GM23338 (cell line): ENCODE measurements around the gene NRDE2. TPM values are rescaled to one million over a fixed set of nuclear protein-coding genes. Genes with fewer than 3 reads are reported as not detected.

ENCODE experiments used
- ATAC-seq: fragments of 200-7000 bp; cut with Tn5 transposase; 3 replicates; pipeline ENCODE4 v1.9.1; 2020
- DNase-seq: peaks from one replicate; pipeline ENCODE4 v3.0.0-alpha.2; 2015; ENCODE audit warnings: low spot score
- H2AFZ ChIP-seq: fragments of 200-600 bp; sonication (generic); 2 replicates; pipeline ENCODE4 v1.8.0; 2016; ENCODE audit warnings: antibody characterized with exemption, mild to moderate bottlenecking, moderate library complexity
- H3F3A ChIP-seq: fragments of 200-600 bp; sonication (generic); replicated peaks from 2 replicates; pipeline ENCODE4 v1.8.0; 2017; ENCODE audit warnings: antibody characterized with exemption, mixed run types, low read depth
- H3K27ac ChIP-seq: fragments of 200-600 bp; sonication (generic); 2 replicates; pipeline ENCODE4 v1.6.1; 2016; ENCODE audit warnings: low read depth
- H3K27me3 ChIP-seq: fragments of 200-600 bp; sonication (generic); 2 replicates; pipeline ENCODE4 v1.8.0; 2016; ENCODE audit warnings: mild to moderate bottlenecking, mixed run types, moderate library complexity; ENCODE audit not compliant: insufficient read depth
- H3K36me3 ChIP-seq: fragments of 200-600 bp; sonication (generic); 2 replicates; pipeline ENCODE4 v1.8.0; 2016; ENCODE audit warnings: mild to moderate bottlenecking; ENCODE audit not compliant: insufficient read depth
- H3K4me1 ChIP-seq: fragments of 200-600 bp; sonication (generic); 2 replicates; pipeline ENCODE4 v1.8.0; 2016; ENCODE audit warnings: mild to moderate bottlenecking, moderate library complexity; ENCODE audit not compliant: insufficient read depth
- H3K4me2 ChIP-seq: fragments of 200-600 bp; sonication (generic); 2 replicates; pipeline ENCODE4 v1.7.1; 2017; ENCODE audit warnings: mixed run types
- H3K4me3 ChIP-seq: fragments of 200-600 bp; sonication (generic); 2 replicates; pipeline ENCODE4 v1.6.1; 2016; ENCODE audit warnings: mixed run types
- H3K79me2 ChIP-seq: fragments of 200-600 bp; sonication (generic); replicated peaks from 2 replicates; pipeline ENCODE4 v1.8.0; 2017; ENCODE audit warnings: mild to moderate bottlenecking; ENCODE audit not compliant: insufficient read depth
- H3K9me2 ChIP-seq: fragments of 200-600 bp; sonication (generic); 2 replicates; pipeline ENCODE4 v1.8.0; 2017; ENCODE audit not compliant: insufficient read depth
- H4K20me1 ChIP-seq: fragments of 200-600 bp; sonication (generic); replicated peaks from 2 replicates; pipeline ENCODE4 v1.8.0; 2017; ENCODE audit warnings: mild to moderate bottlenecking; ENCODE audit not compliant: insufficient read depth
- H3K27ac Mint-ChIP-seq: 2 replicates; pipeline ENCODE4 v1.8.0; 2020; ENCODE audit warnings: inconsistent platforms, mild to moderate bottlenecking, moderate library complexity, mixed read lengths
- H3K27me3 Mint-ChIP-seq: 3 replicates; pipeline ENCODE4 v1.8.0; 2022; ENCODE audit warnings: low read depth, mild to moderate bottlenecking, moderate library complexity, mixed read lengths, inconsistent platforms; ENCODE audit not compliant: insufficient read depth, poor library complexity
- H3K36me3 Mint-ChIP-seq: 3 replicates; pipeline ENCODE4 v1.8.0; 2021; ENCODE audit warnings: low read depth, mild to moderate bottlenecking, inconsistent platforms, moderate library complexity, mixed read lengths
- H3K4me1 Mint-ChIP-seq: 3 replicates; pipeline ENCODE4 v1.8.0; 2020; ENCODE audit warnings: mild to moderate bottlenecking, inconsistent platforms, mixed read lengths
- H3K4me3 Mint-ChIP-seq: 3 replicates; pipeline ENCODE4 v1.8.0; 2021; ENCODE audit warnings: moderate library complexity, mild to moderate bottlenecking, inconsistent platforms, mixed read lengths
- H3K9me3 Mint-ChIP-seq: 3 replicates; pipeline ENCODE4 v1.8.0; 2020; ENCODE audit warnings: moderate library complexity, mild to moderate bottlenecking, inconsistent platforms, mixed read lengths
- CREB1 ChIP-seq: fragments of 250-450 bp; sonication (Bioruptor Pico); IDR thresholded peaks from 2 replicates; pipeline ENCODE4 v1.5.0; 2020; ENCODE audit warnings: low read depth, mild to moderate bottlenecking, moderate library complexity
- CTCF ChIP-seq, 2 experiments: fragments of 200-600 bp in 1 of 2; sonication (generic) in 1 of 2; conservative IDR thresholded peaks; 2 replicates each; pipeline versions ENCODE4 v1.5.1 to v1.6.1; 2016 to 2017; ENCODE audit warnings: antibody characterized with exemption in 2 of 2, low read depth in 2 of 2, mild to moderate bottlenecking in 2 of 2, moderate library complexity in 1 of 2
- ETS1 ChIP-seq: IDR thresholded peaks from 2 replicates; pipeline ENCODE4 v1.6.1; 2016; ENCODE audit warnings: antibody characterized with exemption
- EZH2 ChIP-seq: fragments of 200-600 bp; sonication (generic); IDR thresholded peaks from one replicate; pipeline ENCODE4 v1.8.0; 2017; ENCODE audit warnings: antibody characterized with exemption, mild to moderate bottlenecking, low read depth; ENCODE audit not compliant: unreplicated experiment
- EZH2phosphoT487 ChIP-seq: fragments of 200-600 bp; sonication (generic); IDR thresholded peaks from one replicate; pipeline ENCODE4 v1.8.1; 2018; ENCODE audit warnings: antibody characterized with exemption; ENCODE audit not compliant: unreplicated experiment
- JUNB ChIP-seq: IDR thresholded peaks from one replicate; pipeline ENCODE4 v1.6.1; 2016; ENCODE audit warnings: antibody characterized with exemption; ENCODE audit not compliant: unreplicated experiment
- NANOG ChIP-seq: IDR thresholded peaks from 2 replicates; pipeline ENCODE4 v1.6.1; 2016; ENCODE audit warnings: antibody characterized with exemption, borderline replicate concordance
- POLR2AphosphoS5 ChIP-seq: IDR thresholded peaks from 2 replicates; pipeline ENCODE4 v1.6.1; 2016; ENCODE audit warnings: antibody characterized with exemption, low read depth
- REST ChIP-seq: IDR thresholded peaks from one replicate; pipeline ENCODE4 v1.6.1; 2018; ENCODE audit warnings: antibody characterized with exemption; ENCODE audit not compliant: unreplicated experiment
- STAT1 ChIP-seq: IDR thresholded peaks from one replicate; pipeline ENCODE4 v1.6.1; 2016; ENCODE audit warnings: antibody characterized with exemption; ENCODE audit not compliant: unreplicated experiment
- ZNF114 ChIP-seq: fragments of 250-450 bp; sonication (Bioruptor Pico); IDR thresholded peaks from 2 replicates; pipeline ENCODE4 v1.5.0; 2020; ENCODE audit warnings: mild to moderate bottlenecking, moderate library complexity
- ZNF331 ChIP-seq: fragments of 250-450 bp; sonication (Bioruptor Pico); IDR thresholded peaks from 2 replicates; pipeline ENCODE4 v1.5.0; 2020; ENCODE audit warnings: low read depth, mild to moderate bottlenecking, moderate library complexity
- ZNF462 ChIP-seq: fragments of 250-450 bp; sonication (Bioruptor Pico); IDR thresholded peaks from 2 replicates; pipeline ENCODE4 v1.5.0; 2020; ENCODE audit warnings: mild to moderate bottlenecking, moderate library complexity
- polyA plus RNA-seq: library from polyadenylated mRNA; unstranded; fragments of >200 nt; fragmentation: Nextera tagmentation; extraction: Ambion mirVana; gene quantifications from 2 replicates; pipeline ENCODE4 v1.2.1, GENCODE V29; 2016
- total RNA-seq: library from RNA; depleted of rRNA; stranded (reverse); fragments of >200 nt; shearing (Covaris generic); gene quantifications from 2 replicates; pipeline ENCODE4 v1.2.3, GENCODE V29; 2014

The NRDE2 gene
- total and polyA plus RNA-seq, 2 experiments from 2014 or later = 9.8 to 20.6 TPM

- Histone ChIP-seq H3K36me3 (peaks cover 3% of the 10 kb centered on the region; the same call in 1 of the 2 replicates), H3K4me2 (no peak overlapping the region), H3K4me3 (no peak overlapping the region), H3K27ac (no peak overlapping the region), H2AFZ (no peak overlapping the region), H3F3A (peaks cover 3% of the 10 kb centered on the region; the same call in 1 of the 2 replicates), H3K4me1 (peaks cover 40% of the 10 kb centered on the region), H3K27me3 (no peaks in the 10 kb centered on the region), H4K20me1 (0 out of 2 replicates have a peak, but pooled peaks cover 5% of the 10 kb centered on the region), H3K9me2 (no peaks in the 10 kb centered on the region), H3K79me2 (0 out of 2 replicates have a peak, but pooled peaks cover 3% of the 10 kb centered on the region)
- H3K27me3 Mint-ChIP-seq = peaks cover 8% of the 10 kb centered on the region
- H3K27ac Mint-ChIP-seq = no peak overlapping the region
- ATAC-seq = no peak
- TF ChIP-seq NANOG = no peak
- TF ChIP-seq ETS1 = no peak
- no peak for TF ChIP-seq ZNF331 (CRISPR knock-in tag)
- no peak for TF ChIP-seq STAT1
- no peak for TF ChIP-seq POLR2AphosphoS5
- TF ChIP-seq ZNF114 (CRISPR knock-in tag) = no peak
- TF ChIP-seq ZNF462 (CRISPR knock-in tag) = no peak
- TF ChIP-seq EZH2phosphoT487 = no peak
- no peak for TF ChIP-seq EZH2
- TF ChIP-seq CTCF (conservative IDR thresholded peaks at IDR 0.05; ENCODE audit: low read depth in 2 of 2) = no peak
- no peak for TF ChIP-seq REST
- no peak for TF ChIP-seq JUNB
- TF ChIP-seq CREB1 (CRISPR knock-in tag) = no peak
- H3K9me3 Mint-ChIP-seq = peaks cover 9% of the 10 kb centered on the region
- no peak for DNase-seq
- peaks cover 53% of the 10 kb centered on the region for H3K4me1 Mint-ChIP-seq
- no peak overlapping the region for H3K4me3 Mint-ChIP-seq
- peaks cover 29% of the 10 kb centered on the region for H3K36me3 Mint-ChIP-seq
Measured at GRCh38 chr14:90305176-90305601, 26.6 kb downstream of the NRDE2 start.
